Right atrium auricular region (tissue), 2 donors: ENCODE data around the gene PPP4R2. TPM values are rescaled to one million over a fixed set of nuclear protein-coding genes. Genes with fewer than 3 reads are reported as not detected.

Source experiments
- DNase-seq: peaks from one replicate; pipeline ENCODE4 v3.0.0-alpha.2; 2019; ENCODE audit warnings: low spot score
- H3K27ac ChIP-seq, 2 donors: fragments of 200-600 bp; sonication (generic); 1 replicate in 1 of 2; 2 replicates in 1 of 2; pipeline ENCODE4 v1.5.1; 2016 to 2019
- H3K27me3 ChIP-seq, 2 donors: fragments of 200-600 bp; sonication (generic); one replicate each; pipeline versions ENCODE4 v1.5.1 to v1.6.0; 2017 to 2019
- H3K36me3 ChIP-seq: fragments of 200-600 bp; sonication (generic); one replicate; pipeline ENCODE4 v1.5.1; 2016
- H3K4me1 ChIP-seq, 2 donors: fragments of 200-600 bp; sonication (generic); one replicate each; pipeline versions ENCODE4 v1.5.1 to v1.6.0; 2017 to 2019
- H3K4me3 ChIP-seq, 2 donors: fragments of 200-600 bp; sonication (generic); 1 replicate in 1 of 2; 2 replicates in 1 of 2; pipeline ENCODE4 v1.5.1; 2017 to 2019; ENCODE audit warnings: mild to moderate bottlenecking in 1 of 2, moderate library complexity in 1 of 2
- H3K9me3 ChIP-seq, 2 donors: fragments of 200-600 bp; sonication (generic); one replicate each; pipeline ENCODE4 v1.5.1; 2019
- CTCF ChIP-seq, 2 donors: fragments of 200-600 bp; sonication (generic); IDR thresholded peaks; one replicate each; pipeline ENCODE4 v1.5.1; 2019; ENCODE audit warnings: antibody characterized with exemption in 2 of 2
- total RNA-seq, 2 donors: library from RNA; depleted of rRNA; stranded (reverse); fragments of >200 nt; gene quantifications; one replicate each; pipeline ENCODE4 v1.1.0, GENCODE V29; 2016

Gene PPP4R2
- total RNA-seq, 2 donors from 2014 or later, result 30.8 to 31.6 TPM

DNA sequence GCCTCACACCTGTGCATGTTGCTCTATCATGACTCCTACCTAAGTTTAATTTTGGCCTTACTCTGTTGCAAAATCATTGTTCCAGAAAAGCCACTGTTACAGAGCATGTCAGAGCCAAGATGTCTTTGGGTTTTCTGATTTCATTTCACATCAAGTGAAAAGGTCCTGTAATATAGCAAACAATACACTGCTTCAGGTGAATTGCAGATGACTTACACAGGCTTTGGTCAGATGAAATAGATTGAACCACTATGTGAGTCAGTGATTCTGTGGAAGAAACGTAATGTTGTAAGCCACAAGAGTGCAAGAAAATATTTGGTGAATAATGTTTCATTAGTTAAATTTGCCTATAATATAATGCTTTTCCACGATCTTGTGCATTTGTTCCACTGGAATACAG is 87.6 kb downstream of the PPP4R2 start:
- Histone ChIP-seq H3K9me3 (no peaks in the 10 kb centered on the region), H3K4me3 (no peak overlapping the region), H3K27me3 (no peaks in the 10 kb centered on the region), H3K4me1 (no peaks in the 10 kb centered on the region), H3K36me3 (no peaks in the 10 kb centered on the region), H3K27ac (no peak overlapping the region)
- DNase-seq, result no peak
- no peak for TF ChIP-seq CTCF (IDR thresholded peaks at IDR 0.05)

GRCh38 chr3:73086071-73086494 is 89.5 kb downstream of the PPP4R2 start:
- Histone ChIP-seq H3K9me3 (no peaks in the 10 kb centered on the region), H3K36me3 (no peaks in the 10 kb centered on the region), H3K4me1 (no peaks in the 10 kb centered on the region), H3K4me3 (no peak overlapping the region), H3K27ac (no peak overlapping the region), H3K27me3 (no peaks in the 10 kb centered on the region)
- peak; percentile 75 to 81 for TF ChIP-seq CTCF (IDR thresholded peaks at IDR 0.05)
- no peak for DNase-seq

DNA sequence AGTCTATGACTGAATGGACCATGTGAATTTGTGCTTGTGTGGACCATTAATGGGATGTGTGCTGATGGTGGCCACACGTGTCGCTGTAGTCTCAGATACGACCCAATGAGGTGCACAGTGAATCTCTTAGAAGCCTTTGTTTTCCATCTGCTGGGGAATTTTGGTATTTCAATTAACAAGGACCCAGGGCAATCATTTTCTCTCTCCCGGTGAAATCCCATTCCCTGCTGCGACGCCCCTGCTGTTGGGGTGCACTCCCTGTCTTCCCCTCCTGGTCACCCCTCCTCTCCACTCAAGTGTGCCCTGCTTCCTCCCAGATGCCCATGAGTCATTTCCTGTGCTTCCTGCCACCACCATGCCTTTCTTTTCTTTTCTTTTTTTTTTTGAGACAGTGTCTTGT is 97.5 kb downstream of the PPP4R2 start:
- Histone ChIP-seq H3K4me3 (no peak overlapping the region), H3K36me3 (no peaks in the 10 kb centered on the region), H3K9me3 (no peaks in the 10 kb centered on the region), H3K4me1 (peaks cover 0 to 9% of the 10 kb centered on the region in 2 donors), H3K27ac (no peak overlapping the region), H3K27me3 (no peaks in the 10 kb centered on the region)
- DNase-seq, result no peak
- TF ChIP-seq CTCF (IDR thresholded peaks at IDR 0.05), result no peak

DNA sequence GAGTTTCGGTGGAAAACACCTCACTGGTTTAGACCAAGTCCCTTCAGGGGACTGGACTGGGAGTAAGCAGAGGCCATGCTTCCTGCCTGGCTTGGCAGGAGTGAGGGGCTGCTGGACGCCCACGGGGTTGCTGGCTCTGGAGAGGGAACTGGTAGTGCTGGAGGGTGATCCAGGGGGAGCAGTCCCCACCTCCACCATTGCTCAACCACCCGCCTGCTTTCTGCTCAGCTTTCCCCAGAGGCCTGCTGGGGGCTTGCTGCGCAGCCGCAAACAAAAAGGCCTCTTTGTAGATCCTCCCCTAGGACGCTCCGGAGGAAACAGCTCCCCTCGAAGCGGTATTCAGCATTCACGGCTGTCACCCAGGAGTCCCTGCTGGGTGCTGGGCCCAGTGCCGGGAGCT is 98.3 kb downstream of the PPP4R2 start:
- Histone ChIP-seq H3K4me1 (peaks cover 0 to 9% of the 10 kb centered on the region in 2 donors), H3K27ac (no peak overlapping the region), H3K9me3 (no peaks in the 10 kb centered on the region), H3K36me3 (no peaks in the 10 kb centered on the region), H3K27me3 (no peaks in the 10 kb centered on the region), H3K4me3 (no peak overlapping the region)
- DNase-seq, result no peak
- no peak for TF ChIP-seq CTCF (IDR thresholded peaks at IDR 0.05)

DNA sequence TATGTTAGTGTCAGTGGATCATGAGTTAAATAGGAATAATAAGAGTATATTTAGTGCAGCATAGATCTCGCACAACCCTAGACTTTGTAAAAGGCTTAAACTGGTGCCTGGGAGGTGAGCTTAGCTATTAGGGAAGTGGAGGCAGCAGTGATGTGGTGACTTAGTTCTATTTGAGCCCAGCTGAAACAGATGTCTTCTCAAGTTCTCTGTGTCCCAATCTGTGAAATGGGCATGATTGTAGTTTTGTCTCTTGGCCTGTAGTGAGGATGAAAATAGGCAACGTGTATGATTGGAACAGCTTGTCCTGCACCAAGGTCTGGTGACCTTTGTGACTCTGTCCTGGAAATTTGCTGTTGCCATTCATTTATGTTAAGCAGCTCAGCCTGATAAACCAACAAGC is 99.6 kb downstream of the PPP4R2 start:
- Histone ChIP-seq H3K27ac (no peak overlapping the region), H3K36me3 (no peaks in the 10 kb centered on the region), H3K9me3 (no peaks in the 10 kb centered on the region), H3K4me3 (no peak overlapping the region), H3K27me3 (no peaks in the 10 kb centered on the region), H3K4me1 (peaks cover 0 to 13% of the 10 kb centered on the region in 2 donors)
- DNase-seq, result no peak
- no peak for TF ChIP-seq CTCF (IDR thresholded peaks at IDR 0.05)

GRCh38 chr3:73098026-73098425 is 101.4 kb downstream of the PPP4R2 start:
- Histone ChIP-seq H3K36me3 (no peaks in the 10 kb centered on the region), H3K27me3 (no peaks in the 10 kb centered on the region), H3K4me1 (peaks cover 0 to 15% of the 10 kb centered on the region in 2 donors), H3K4me3 (no peak overlapping the region), H3K27ac (no peak overlapping the region), H3K9me3 (no peaks in the 10 kb centered on the region)
- DNase-seq, result no peak
- no peak for TF ChIP-seq CTCF (IDR thresholded peaks at IDR 0.05)
